Cortex of kidney (tissue), 1 donor: ENCODE data around the gene SSNA1.

Source experiments
- DNase-seq: peaks from one replicate; lab custom pipeline; 2025; lab: John Stamatoyannopoulos, UW

The SSNA1 gene

GRCh38 chr9:137200311-137201204 lies 12.1 kb downstream of the SSNA1 start, which contains the start of gene TPRN:
Gene TPRN, minus strand, starts transcription at chr9:137200741. Its CDS starts 30 bp downstream, at chr9:137200711.
- peak; percentile 81 for DNase-seq

GRCh38 chr9:137201205-137201868 lies 12.9 kb downstream of the SSNA1 start:
- DNase-seq: no peak

GRCh38 chr9:137202966-137203365 lies 14.5 kb downstream of the SSNA1 start:
- DNase-seq: no peak

- DNase-seq: no peak
Measured at GRCh38 chr9:137204731-137205125, 16.3 kb downstream of the SSNA1 start.

GRCh38 chr9:137205126-137206069 lies 16.9 kb downstream of the SSNA1 start, which contains the start of the genes NDOR1 and TMEM203:
Gene NDOR1, plus strand, starts transcription at chr9:137205700. Its CDS starts 78 bp downstream, at chr9:137205778.
Gene TMEM203, minus strand, starts transcription at chr9:137205648. Its CDS starts 234 bp downstream, at chr9:137205414.
- peak; percentile 61 for DNase-seq

- DNase-seq: no peak
Measured at GRCh38 chr9:137206602-137207001, 18.1 kb downstream of the SSNA1 start.

- no peak for DNase-seq
Measured at GRCh38 chr9:137211532-137211931, 23.1 kb downstream of the SSNA1 start.

GRCh38 chr9:137212520-137212919 lies 24.0 kb downstream of the SSNA1 start:
- no peak for DNase-seq

- DNase-seq: no peak
Measured at GRCh38 chr9:137213160-137214060, 24.9 kb downstream of the SSNA1 start.

GRCh38 chr9:137214620-137215019 lies 26.1 kb downstream of the SSNA1 start:
- DNase-seq: no peak

- no peak for DNase-seq
Measured at GRCh38 chr9:137215196-137215986, 26.9 kb downstream of the SSNA1 start.

- DNase-seq: no peak
Measured at GRCh38 chr9:137216188-137216965, 27.9 kb downstream of the SSNA1 start.

GRCh38 chr9:137217276-137218211 lies 29.1 kb downstream of the SSNA1 start:
- DNase-seq: no peak

- DNase-seq: no peak
Measured at GRCh38 chr9:137218212-137218753, 29.8 kb downstream of the SSNA1 start.

GRCh38 chr9:137218754-137219271 lies 30.3 kb downstream of the SSNA1 start:
- no peak for DNase-seq

GRCh38 chr9:137219757-137220316 lies 31.4 kb downstream of the SSNA1 start:
- no peak for DNase-seq
